Mucosa of gallbladder (tissue), 1 donor: Measurements from ENCODE around the gene RAN. TPM values are rescaled to one million over a fixed set of nuclear protein-coding genes. Genes with fewer than 3 reads are reported as not detected.

Experiments used
- total RNA-seq: library from RNA; stranded (reverse); gene quantifications from one replicate; pipeline ENCODE4 v1.2.1, GENCODE V29; 2021
- donor health status: DM: no; HTN: no; CAD: no.

Gene RAN
- total RNA-seq, 1 donor from 2014 or later: 318 TPM

Other genes starting within 250 kb of the RAN start
- 1.3 TPM for gene RIMBP2, start 155.8 kb upstream of the RAN start, total RNA-seq
- gene STX2, start 32.8 kb upstream of the RAN start, total RNA-seq: 16.2 TPM
- gene ADGRD1, start 81.8 kb downstream of the RAN start, total RNA-seq: 96.1 TPM